Subcutaneous adipose tissue (tissue), 4 donors: Measurements from ENCODE around the gene PCF11. TPM values are rescaled to one million over a fixed set of nuclear protein-coding genes. Genes with fewer than 3 reads are reported as not detected.

Experiments used
- CTCF ChIP-seq: fragments of 450-650 bp; IDR thresholded peaks from one replicate; pipeline ENCODE4 v1.5.1; 2016; ENCODE audit warnings: low read depth, mild to moderate bottlenecking, control low read depth, antibody characterized with exemption, moderate library complexity
- small RNA-seq: library from RNA; depleted of rRNA; stranded (forward); fragments of <200 nt; gene quantifications from one replicate; pipeline ENCODE3, GENCODE V24; 2016
- total RNA-seq, 4 donors: library from RNA; depleted of rRNA; stranded (reverse); fragments of >200 nt; gene quantifications; one replicate each; pipeline ENCODE4 v1.1.0, GENCODE V29; 2016

Gene PCF11
- total RNA-seq, 4 donors from 2014 or later, result 93.5 to 109 (median 97.0) TPM

- no peak for TF ChIP-seq CTCF
These were observed 49.3 kb downstream of the PCF11 start for GRCh38 chr11:83206221-83206620.

GRCh38 chr11:83219095-83219494 lies 62.2 kb downstream of the PCF11 start:
- no peak for TF ChIP-seq CTCF

GRCh38 chr11:83220260-83220659 lies 63.3 kb downstream of the PCF11 start:
- TF ChIP-seq CTCF, result no peak

GRCh38 chr11:83221694-83222093 lies 64.8 kb downstream of the PCF11 start:
- no peak for TF ChIP-seq CTCF

- no peak for TF ChIP-seq CTCF
These were observed 65.6 kb downstream of the PCF11 start for GRCh38 chr11:83222499-83222898.

- no peak for TF ChIP-seq CTCF
These were observed 66.5 kb downstream of the PCF11 start for GRCh38 chr11:83223457-83223856.

GRCh38 chr11:83235825-83236224 lies 78.9 kb downstream of the PCF11 start:
- TF ChIP-seq CTCF, result no peak

Small RNAs within 50 kb of the gene (small RNA-seq; reads per million reads assigned to genes)
- not detected for gene AP000873.5

Other genes with a start within 250 kb of the PCF11 start
- 10 to 100 TPM; 18.8 to 34.1 (median 27.5) TPM for gene RAB30, start 85.2 kb upstream of the PCF11 start, total RNA-seq
- gene ANKRD42, start 36.6 kb downstream of the PCF11 start, total RNA-seq, result 10 to 100 TPM in 3 of 4 donors, 1 to 10 TPM in 1; 6.7 to 16.8 (median 11.1) TPM
- gene CCDC90B, start 129.2 kb downstream of the PCF11 start, total RNA-seq, result 10 to 100 TPM; 27.7 to 54.8 (median 42.2) TPM